Thymus (tissue), 11 donors: Measurements from ENCODE around the gene OAS3. TPM values are rescaled to one million over a fixed set of nuclear protein-coding genes. Genes with fewer than 3 reads are reported as not detected.
"Not testable (repeated sequence)": the region's sequence is repeated elsewhere in the genome, so short reads cannot be mapped to it uniquely, and the experiment has no call there.

Source experiments
- DNase-seq, 9 donors: peaks; one replicate each; pipeline ENCODE4 v3.0.0-alpha.2; 2013; ENCODE audit warnings: low spot score in 9 of 9, low read depth in 6 of 9, missing footprints in 1 of 9
- H3K27ac ChIP-seq, 2 donors: one replicate each; pipeline ENCODE4 v1.5.1; 2013; ENCODE audit warnings: control low read depth in 1 of 2, low read depth in 1 of 2, low read length in 1 of 2, mild to moderate bottlenecking in 1 of 2, moderate library complexity in 1 of 2
- H3K27me3 ChIP-seq, 2 donors: one replicate each; pipeline ENCODE4 v1.5.1; 2013; ENCODE audit warnings: low read length in 1 of 2; ENCODE audit not compliant: control insufficient read depth in 2 of 2, insufficient read depth in 1 of 2
- H3K36me3 ChIP-seq, 2 donors: one replicate each; pipeline ENCODE4 v1.5.1; 2013; ENCODE audit warnings: low read length in 1 of 2, mild to moderate bottlenecking in 1 of 2, moderate library complexity in 1 of 2; ENCODE audit not compliant: control insufficient read depth in 2 of 2, insufficient read depth in 2 of 2
- H3K4me1 ChIP-seq, 2 donors: one replicate each; pipeline ENCODE4 v1.5.1; 2013; ENCODE audit warnings: low read length in 2 of 2; ENCODE audit not compliant: control insufficient read depth in 2 of 2, insufficient read depth in 2 of 2
- H3K4me3 ChIP-seq, 2 donors: one replicate each; pipeline ENCODE4 v1.5.1; 2013; ENCODE audit warnings: low read length in 2 of 2, control low read depth in 1 of 2, mild to moderate bottlenecking in 1 of 2
- H3K9me3 ChIP-seq, 2 donors: one replicate each; pipeline ENCODE4 v1.5.1; 2013; ENCODE audit warnings: low read length in 1 of 2, mild to moderate bottlenecking in 1 of 2; ENCODE audit not compliant: control insufficient read depth in 2 of 2, insufficient read depth in 1 of 2
- WGBS: extraction: QIAGEN DNeasy Blood & Tissue Kit; methylation state at CpG from one replicate; pipeline ENCODE4 v1.1.7; 2013; 5-methylcytosine and 5-hydroxymethylcytosine counted together
- polyA plus RNA-seq: library from polyadenylated mRNA; stranded (reverse); fragments of 200-250 nt; gene quantifications from one replicate; pipeline ENCODE4 v1.2.3, GENCODE V29; 2013
- total RNA-seq: library from RNA; stranded (reverse); fragments of 120-200 nt; gene quantifications from one replicate; pipeline ENCODE4 v1.2.4, GENCODE V29; 2013
- donor health status: healthy.

OAS3 gene
- total and polyA plus RNA-seq, 2 donors = 10.2 to 12.7 TPM

DNA sequence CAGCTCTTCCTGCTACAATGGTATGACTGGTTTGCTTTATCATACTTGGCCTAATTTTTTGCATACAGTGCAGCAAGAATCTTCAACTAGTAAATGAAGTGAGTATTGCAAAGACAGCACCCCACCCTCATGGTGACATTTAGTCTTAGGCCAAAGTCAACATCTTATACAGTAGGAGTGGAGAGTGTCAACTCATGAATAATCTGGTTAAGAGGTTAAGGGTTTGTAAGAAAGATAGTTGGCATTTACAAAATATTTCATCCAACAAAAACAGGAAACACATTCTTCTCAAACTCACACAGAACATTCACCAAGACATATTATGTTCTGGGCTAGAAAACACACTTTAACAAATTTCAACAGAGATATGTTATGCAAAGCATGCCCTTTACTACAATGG is 33.7 kb upstream of the OAS3 start:
- Histone ChIP-seq H3K27ac (no peak overlapping the region), H3K36me3 (peaks cover 0 to 3% of the 10 kb centered on the region in 2 donors), H3K4me1 (peaks cover 2 to 33% of the 10 kb centered on the region in 2 donors), H3K9me3 (no peaks in the 10 kb centered on the region), H3K4me3 (no peak overlapping the region), H3K27me3 (no peaks in the 10 kb centered on the region)
- DNase-seq = no peak

DNA sequence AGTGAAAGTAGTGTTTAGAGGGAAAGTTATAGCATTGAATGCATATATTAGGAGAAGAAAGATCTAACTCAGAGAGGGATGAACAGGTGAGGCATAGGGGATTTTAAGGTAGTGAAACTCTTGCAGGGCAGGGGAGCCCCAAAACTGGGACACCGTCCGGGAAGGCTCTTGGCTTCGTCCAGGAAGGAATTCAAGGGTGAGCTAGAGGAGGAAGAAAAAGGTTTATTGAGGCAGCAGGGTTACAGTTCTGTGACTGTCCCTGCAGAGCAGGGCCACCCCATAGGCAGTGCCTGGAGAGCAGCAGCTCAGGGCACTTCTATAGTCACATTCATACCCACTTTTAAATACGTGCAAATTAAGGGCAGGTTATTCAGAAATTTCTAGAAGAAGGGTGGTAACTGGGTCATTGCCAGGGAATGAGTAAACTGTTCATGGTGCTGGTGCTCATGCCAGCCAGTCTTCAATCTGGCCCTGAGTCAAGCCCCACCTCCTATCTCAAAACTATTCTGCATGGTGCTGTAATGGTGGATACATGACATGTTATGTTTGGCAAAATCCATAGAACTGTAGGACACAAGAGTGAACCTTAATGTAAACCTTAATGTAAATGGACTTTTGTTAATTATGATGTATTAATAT is 32.7 kb upstream of the OAS3 start:
- Histone ChIP-seq H3K27me3 (no peaks in the 10 kb centered on the region), H3K9me3 (no peaks in the 10 kb centered on the region), H3K4me1 (peaks cover 2 to 35% of the 10 kb centered on the region in 2 donors), H3K36me3 (peaks cover 0 to 3% of the 10 kb centered on the region in 2 donors), H3K4me3 (no peak overlapping the region), H3K27ac (no peak overlapping the region)
- 97% methylated on average over 4 of the region's 4 CpGs for WGBS
- DNase-seq = no peak

DNA sequence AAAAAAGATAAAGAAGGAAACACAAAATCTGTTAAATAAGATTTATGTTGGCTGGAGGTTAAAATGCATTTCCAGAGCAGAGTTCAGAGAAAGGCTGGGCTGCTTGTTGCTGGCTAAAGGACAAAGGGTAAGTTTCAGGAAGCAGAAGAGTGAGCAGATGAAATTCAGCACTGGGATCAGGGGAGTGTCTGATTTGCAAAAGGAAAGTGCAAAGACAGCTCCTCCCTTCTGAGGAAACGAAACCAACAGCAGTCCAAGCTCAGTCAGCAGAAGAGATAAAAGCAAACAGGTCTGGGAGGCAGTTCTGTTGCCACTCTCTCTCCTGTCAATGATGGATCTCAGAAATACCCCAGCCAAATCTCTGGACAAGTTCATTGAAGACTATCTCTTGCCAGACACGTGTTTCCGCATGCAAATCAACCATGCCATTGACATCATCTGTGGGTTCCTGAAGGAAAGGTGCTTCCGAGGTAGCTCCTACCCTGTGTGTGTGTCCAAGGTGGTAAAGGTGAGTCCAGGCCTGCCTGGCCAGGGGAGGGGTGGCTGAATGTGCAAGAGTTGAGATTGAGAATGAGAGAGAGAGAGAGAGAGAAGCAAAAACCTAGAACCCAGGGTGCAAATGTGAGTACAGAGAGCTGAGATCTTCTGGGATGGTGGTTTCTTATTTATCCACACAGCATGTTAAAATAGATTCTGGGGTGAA is 31.4 kb upstream of the OAS3 start, which contains the start of gene OAS1:
OAS1 (plus strand) TSS at position 251 of the 703 bp plus-strand sequence; CDS start at position 329, 78 bp downstream.
- Histone ChIP-seq H3K27me3 (no peaks in the 10 kb centered on the region), H3K4me3 (peak within 1 kb of the TSS; percentile 38 to 67), H3K4me1 (peaks cover 2 to 32% of the 10 kb centered on the region in 2 donors), H3K9me3 (peaks cover 0 to under 1% of the 10 kb centered on the region in 2 donors), H3K36me3 (peaks cover 0 to 3% of the 10 kb centered on the region in 2 donors), H3K27ac (peak within 1 kb of the TSS; percentile 77 to 87)
- peak in 6 of 9 donors; percentile 23 to 73 (median 30) for DNase-seq
- 3% methylated on average over 4 of the region's 4 CpGs for WGBS

DNA sequence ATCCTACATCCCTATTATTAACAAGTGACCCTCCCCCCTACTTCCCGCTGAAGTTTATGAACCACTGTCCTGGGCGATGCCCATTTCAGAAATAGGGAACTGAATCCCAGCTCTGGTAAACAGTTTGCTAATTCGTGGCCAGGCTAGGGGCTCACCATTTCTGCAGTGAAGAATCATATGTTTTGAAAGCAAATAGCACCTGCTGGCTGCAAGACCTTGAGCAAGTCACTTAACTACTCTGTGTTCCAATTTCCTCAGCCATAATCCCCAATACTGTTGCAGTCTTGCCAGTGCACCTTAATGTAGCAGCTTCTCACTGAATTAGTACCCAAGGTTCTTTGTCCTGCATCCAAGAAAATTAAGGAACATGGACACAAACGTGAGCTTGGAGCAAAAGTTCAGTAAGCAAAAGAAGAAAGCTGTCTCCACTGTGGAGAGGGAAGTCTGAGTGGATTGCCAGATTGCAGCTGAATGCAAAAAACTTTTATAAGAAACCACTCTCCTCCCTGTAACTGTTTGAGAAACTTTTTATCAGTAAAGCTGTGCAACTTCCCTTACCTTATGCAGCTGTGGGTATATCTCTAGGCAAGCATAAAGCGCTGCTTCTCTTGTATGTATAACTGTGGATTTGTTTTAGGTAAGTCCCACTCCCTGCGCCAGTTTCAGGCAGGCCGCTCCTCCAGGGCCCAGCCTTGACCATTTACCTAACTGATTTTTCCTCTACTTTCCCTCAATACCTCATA is 30.7 kb upstream of the OAS3 start:
- H3K4me3 ChIP-seq = peak overlapping the region; percentile 38 to 67
- peaks cover 2 to 3% of the 10 kb centered on the region in 2 donors for H3K36me3 ChIP-seq
- peaks cover 2 to 32% of the 10 kb centered on the region in 2 donors for H3K4me1 ChIP-seq
- WGBS = 46% methylated on average over 7 of the region's 7 CpGs
- H3K27ac ChIP-seq = peak overlapping the region; percentile 47 to 77
- H3K9me3 ChIP-seq = peaks cover 0 to 4% of the 10 kb centered on the region in 2 donors
- H3K27me3 ChIP-seq = no peaks in the 10 kb centered on the region
- peak in 1 of 9 donors; percentile 26 for DNase-seq

DNA sequence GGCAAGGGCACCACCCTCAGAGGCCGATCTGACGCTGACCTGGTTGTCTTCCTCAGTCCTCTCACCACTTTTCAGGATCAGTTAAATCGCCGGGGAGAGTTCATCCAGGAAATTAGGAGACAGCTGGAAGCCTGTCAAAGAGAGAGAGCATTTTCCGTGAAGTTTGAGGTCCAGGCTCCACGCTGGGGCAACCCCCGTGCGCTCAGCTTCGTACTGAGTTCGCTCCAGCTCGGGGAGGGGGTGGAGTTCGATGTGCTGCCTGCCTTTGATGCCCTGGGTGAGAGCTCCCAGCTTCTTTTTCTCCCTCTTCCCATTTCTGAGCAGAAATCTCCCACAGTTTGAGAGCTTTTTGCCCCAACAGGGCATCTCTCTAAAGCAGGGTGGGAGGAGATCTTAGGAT is 29.7 kb upstream of the OAS3 start:
- Histone ChIP-seq H3K4me3 (peak overlapping the region; percentile 38 to 67), H3K36me3 (peaks cover 3% of the 10 kb centered on the region in 2 donors), H3K4me1 (peaks cover 2 to 32% of the 10 kb centered on the region in 2 donors), H3K9me3 (peaks cover 0 to 4% of the 10 kb centered on the region in 2 donors), H3K27me3 (no peaks in the 10 kb centered on the region), H3K27ac (no peak overlapping the region)
- 87% methylated on average over 12 of the region's 12 CpGs for whole genome bisulfite sequencing
- no peak for DNase-seq

DNA sequence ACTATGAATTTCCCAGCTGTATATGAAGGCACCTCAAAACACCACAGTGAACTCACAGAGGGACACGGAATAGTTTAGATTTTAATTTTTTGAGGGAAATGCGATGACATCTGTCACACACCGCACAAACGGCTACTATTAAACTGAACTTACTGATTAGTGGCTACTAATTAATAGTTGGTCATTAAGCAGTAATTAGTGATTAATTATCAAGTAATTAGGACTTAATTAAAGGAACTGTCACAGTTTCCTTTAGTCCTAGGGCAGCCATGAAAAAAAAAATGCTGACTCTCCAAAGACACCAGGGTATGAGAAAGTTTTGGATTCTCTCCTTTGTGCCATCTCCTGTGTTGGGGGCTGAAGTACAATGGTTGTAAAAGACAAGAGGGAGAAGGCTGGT is 28.6 kb upstream of the OAS3 start:
- Histone ChIP-seq H3K4me1 (peaks cover 2 to 32% of the 10 kb centered on the region in 2 donors), H3K27ac (no peak overlapping the region), H3K27me3 (no peaks in the 10 kb centered on the region), H3K9me3 (peaks cover 0 to 4% of the 10 kb centered on the region in 2 donors), H3K36me3 (peaks cover 3% of the 10 kb centered on the region in 2 donors), H3K4me3 (no peak overlapping the region)
- no peak for DNase-seq
- 98% methylated on average over 4 of the region's 4 CpGs for WGBS

DNA sequence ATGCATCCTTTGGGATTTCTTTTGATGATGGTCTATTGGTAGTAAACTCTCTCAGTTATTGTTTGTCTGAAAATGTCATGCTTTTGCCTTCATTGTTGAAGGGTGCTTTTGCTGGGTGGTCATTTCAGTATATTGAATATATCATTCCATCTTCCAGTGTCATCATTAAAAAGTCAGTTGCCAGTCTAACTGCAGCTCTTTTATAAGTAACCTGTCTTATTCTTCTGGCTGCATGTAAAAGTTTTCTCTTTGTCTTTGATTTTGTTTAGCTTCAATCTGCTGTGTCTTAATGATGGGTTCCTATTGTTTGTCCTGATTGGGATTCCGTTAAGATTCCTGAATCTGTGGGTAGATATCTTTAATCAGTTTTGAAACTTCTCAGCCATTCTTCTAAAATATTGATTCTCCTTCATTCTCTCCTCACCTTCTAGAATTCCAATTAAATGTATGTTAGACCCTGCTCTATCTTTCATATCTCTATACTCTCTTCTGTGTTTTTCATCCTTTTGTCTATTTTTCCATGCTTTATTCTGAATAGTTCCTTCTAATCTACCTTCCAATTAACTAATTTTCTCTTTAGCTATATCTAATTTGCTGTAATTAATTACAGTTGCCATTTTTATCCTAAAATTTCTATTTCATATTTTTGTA is 25.1 kb upstream of the OAS3 start:
- H3K27me3 ChIP-seq = no peaks in the 10 kb centered on the region
- no peak for DNase-seq
- H3K36me3 ChIP-seq = peaks cover 3 to 21% of the 10 kb centered on the region in 2 donors
- no peak overlapping the region for H3K27ac ChIP-seq
- peaks cover 0 to 15% of the 10 kb centered on the region in 2 donors for H3K4me1 ChIP-seq
- H3K9me3 ChIP-seq = peaks cover 0 to 4% of the 10 kb centered on the region in 2 donors
- WGBS = 99% methylated on average over 1 of the region's 1 CpG
- H3K4me3 ChIP-seq = no peak overlapping the region

DNA sequence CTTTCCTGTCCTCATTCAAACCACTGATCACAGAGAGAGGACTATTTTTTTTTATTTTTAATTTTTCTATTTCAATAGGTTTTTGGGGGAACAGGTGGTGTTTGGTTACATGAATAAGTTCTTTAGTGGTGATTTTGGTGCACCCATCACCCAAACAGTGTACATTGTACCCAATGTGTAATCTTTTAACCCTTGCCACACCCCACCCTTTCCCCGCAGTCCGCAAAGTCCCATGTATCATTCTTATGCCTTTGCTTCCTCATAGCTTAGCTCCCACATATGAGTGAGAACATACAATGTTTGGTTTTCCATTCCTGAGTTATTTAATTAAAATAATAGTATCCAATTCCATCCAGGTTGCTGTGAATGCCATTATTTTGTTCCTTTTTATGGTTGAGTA is 24.4 kb upstream of the OAS3 start:
- not testable (repeated sequence) for H3K4me3 ChIP-seq, H3K9me3 ChIP-seq, H3K27me3 ChIP-seq, DNase-seq, H3K27ac ChIP-seq
- H3K36me3 ChIP-seq = peaks cover 3 to 27% of the 10 kb centered on the region in 2 donors
- WGBS = 97% methylated on average over 2 of the region's 2 CpGs
- peaks cover 0 to 10% of the 10 kb centered on the region in 2 donors for H3K4me1 ChIP-seq
